CD4-positive, alpha-beta T cell treated with Interleukin-17A for 4 hours (primary cell): ENCODE data around the gene PTPN5.
"Not testable (repeated sequence)": the region's sequence is repeated elsewhere in the genome, so short reads cannot be mapped to it uniquely, and the experiment has no call there.

Experiments
- DNase-seq: peaks from one replicate; pipeline ENCODE4 v3.0.0-alpha.2; 2020; ENCODE audit warnings: mixed read lengths

PTPN5 gene

DNA sequence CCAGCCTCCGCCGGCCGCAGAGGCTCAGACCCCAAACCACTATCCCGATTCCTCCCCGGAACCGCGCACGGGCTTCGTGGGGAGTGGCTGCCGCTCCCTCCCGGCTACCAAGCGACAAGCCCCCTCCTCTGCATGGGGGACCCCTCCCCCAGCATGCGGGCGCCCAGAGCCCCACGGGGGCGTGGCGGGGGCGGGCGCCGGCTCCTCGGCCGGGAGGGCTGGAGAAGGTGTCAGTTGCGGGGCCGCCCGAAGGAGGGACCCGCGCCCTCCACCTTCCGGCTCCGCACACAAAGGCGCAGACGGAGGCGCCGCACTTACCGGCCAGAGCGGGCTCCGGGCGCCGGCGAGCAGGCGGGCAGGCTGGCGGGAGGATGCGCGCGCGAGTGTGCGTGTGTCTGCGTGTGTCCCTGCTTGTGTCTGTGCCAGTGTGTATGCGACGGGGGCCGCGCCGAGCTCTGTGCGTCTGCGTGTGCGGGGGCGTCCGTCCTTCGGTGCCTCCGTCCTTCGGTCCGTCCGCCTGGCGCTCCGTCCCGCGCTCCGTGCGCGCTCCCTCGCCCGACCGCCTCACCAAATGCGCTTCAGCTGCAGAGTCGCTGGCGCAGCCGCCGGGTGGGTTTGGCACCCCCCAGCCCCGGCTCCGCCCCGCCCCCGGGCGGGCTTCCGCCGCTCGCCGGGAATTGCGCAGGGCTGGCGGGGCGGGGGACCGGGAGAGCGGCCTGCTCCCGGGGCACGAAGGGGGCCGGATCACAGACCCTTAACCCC lies at the start of gene PTPN5:
Gene PTPN5, minus strand, starts transcription at position 592 of the 762 bp plus-strand sequence. CDS start 19,840 bp downstream, outside the sequence.
- no peak for DNase-seq

DNA sequence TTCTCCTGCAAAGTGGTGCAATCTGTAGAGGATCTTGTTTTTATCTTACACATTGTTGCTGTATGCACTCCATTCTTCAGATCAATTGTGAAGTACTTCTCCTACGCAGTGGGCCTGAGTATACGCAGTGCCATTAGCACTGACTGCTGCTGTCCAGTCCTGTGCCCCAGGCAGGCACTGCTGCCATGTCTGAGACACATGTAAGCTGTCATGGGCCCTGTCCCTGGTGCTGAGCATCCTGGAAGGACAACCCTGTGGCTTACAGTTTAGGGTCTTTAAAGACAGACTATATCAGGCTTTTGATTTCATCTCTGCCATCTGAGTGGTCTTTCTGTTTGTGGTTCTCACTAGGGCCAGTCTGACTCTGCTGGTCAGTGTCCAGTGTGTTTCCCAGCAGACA lies 44.8 kb upstream of the PTPN5 start:
- DNase-seq: no peak

DNA sequence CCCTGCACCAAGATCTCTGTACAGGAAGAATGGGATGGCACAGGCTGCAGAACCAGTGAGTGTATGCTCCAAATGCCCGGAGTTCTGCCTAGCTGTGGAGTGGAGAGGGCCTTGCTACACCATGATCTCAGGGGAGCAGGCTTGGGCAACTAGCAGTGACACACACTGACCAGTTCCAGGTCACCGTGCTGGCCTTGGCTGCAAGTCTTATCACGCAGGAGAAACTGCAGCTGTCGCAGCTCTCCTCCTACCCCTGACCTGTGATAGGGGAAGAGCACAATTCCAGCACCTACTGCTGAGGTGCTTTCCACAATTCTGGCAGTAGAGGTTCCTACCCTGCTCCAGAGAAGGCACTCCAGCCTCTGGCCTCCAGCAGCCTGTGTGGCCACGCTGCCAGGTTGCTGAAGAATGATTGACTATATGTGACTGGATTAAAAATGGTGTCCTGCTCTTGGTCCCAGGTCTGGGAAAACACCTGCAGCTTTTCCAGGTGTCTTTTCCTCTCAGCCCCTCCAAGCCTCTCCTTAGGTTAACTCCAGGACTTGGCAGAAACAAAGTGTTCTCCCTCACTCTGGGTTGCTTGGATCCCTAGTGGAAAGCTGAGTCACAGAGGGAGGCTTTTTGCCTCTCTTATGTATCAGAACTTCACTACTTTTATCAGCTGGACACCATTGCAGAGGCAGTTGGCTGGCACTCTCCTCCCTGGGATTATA lies 43.3 kb upstream of the PTPN5 start:
- no peak for DNase-seq

DNA sequence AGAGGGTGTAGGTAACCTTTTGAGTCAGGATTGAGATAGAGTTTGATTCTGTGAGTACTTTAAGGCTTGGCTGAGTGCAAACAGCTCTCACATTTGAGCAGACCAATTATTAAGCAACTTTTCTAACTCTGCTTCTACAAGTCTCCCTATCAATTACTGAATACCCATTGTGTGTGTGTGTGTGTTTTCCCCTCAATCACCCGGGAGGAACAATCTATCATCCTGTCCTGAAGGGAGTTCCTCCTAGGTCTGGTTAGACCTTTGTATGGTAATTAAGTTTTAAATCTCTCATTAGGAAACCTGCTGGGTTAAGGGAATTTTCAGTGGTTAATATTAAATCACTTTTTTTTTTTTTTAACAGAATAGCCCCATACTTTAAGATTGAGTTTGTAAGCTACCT lies 28.6 kb upstream of the PTPN5 start:
- DNase-seq: not testable (repeated sequence)

DNA sequence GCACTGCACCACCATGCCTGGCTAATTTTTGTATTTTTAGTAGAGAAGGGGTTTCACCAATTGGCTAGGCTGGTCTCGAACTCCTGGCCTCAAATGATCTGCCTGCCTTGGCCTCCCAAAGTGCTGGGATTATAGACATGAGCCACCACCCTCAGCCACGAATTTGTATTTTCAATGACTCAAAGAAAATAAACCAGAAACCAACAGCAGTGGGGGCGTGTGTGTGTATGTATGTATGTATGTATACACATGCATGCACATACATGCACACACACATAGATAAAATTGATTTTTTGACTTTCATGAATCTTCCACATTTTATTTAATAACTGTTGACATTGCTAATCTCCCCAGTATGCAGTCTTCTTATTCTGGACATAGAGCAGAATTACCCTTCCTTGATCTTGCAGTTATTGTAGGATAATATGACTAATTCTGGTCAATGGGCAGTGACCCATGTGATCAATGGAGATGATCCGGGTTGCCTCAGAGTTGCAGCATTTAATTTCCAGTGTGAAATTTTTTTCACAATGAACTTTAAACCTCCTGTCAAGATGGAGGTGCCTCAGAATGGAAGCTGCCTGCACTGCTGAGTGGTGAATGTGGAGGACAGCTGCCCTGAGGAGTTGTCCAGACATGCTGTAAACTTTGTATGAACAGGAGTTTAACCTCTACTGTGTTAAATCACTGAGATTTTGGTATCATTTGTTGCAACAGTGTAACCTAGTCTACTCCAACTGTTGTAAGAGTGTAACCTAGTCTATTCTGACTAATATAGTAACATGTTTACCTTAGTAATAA lies 12.8 kb upstream of the PTPN5 start:
- no peak for DNase-seq

DNA sequence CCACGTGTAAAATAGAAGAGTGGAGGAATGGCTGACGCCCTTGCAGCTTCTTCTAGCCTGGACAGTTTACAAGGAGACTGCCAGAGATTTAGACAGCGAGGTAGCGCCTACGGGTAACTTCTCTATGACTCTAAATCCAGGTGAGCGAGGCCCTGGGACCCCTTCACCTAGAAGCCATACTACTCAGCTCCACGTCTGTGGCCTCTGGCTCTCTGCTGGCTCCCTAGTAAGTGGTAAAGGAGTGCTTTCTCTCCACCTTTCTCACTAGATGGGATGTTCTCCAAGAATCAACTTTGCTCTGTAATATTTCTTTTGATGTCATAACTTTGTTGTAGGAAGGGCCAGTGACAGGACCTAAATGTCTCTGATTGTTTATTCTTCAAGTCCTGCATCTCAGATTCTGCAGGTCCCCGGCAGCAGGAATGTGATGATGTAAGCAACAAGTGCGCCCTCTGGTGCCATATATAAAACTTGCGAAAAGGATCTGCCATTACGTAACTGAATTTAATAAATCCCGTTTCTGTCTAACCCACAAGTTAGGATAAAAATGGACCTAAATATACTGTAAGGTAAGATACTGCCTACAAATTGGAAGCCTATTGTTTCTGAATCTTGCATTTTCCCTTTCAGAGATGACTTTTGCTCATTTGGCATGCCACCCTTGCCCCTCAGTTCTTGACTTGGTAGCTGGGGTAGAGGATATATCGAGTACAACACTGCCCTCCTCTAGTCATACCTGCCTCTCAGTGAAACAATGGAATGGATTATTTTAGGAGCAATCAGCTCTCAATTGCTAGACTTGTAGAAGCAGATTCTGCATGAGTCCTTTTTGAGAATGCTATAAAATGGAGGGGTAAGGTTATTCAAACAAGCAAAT lies 11.0 kb upstream of the PTPN5 start:
- peak; percentile 47 for DNase-seq

DNA sequence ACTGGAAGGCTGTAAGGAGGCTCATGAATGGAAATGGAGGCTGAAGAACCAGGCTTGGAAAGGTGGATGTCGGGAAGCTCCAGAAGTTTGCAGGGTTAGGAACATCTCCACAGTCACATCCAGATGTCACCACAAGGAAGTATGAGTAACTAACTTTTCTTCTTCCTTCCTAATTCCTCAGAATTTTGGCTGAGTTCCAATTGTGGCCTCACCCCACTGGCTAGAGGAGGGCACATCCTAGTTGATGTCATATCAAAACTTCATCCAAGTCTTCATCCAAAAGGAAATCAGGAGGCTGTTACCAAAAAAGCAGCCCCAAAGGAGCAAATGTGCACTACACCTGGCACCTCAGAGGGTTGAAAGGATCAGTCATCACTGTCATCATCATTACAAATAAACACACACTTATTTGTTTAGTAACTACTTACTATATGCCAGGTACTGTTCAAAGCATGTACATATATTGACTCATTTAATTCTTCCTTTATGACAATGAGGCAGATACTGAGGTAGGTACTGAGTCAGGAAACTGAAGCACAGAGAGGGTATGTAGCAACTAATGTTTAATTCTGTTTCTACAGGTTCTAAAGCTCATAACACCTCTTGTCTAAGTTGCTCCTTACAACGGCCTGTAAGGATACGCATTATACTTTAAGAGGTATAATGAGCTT lies 7.3 kb upstream of the PTPN5 start:
- no peak for DNase-seq

DNA sequence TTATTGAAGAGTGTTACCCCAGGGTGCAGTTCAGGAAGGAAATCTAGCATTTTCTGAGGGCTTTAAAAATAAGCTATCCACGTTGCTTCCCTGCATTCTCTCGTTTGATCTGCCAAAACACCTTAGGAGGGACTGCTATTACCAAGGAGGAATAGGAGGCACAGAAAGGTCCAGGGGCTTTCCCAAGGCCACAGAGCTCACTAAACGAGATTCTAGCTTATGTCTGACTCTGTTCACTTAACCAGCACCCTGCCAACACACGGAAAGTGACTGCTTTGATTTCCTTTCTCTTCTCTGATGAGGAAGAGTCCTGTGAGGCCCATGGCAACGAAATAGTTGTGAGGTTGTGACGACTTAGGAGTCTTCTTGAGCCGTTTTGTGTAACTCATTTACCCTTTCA lies 3.4 kb upstream of the PTPN5 start:
- no peak for DNase-seq

DNA sequence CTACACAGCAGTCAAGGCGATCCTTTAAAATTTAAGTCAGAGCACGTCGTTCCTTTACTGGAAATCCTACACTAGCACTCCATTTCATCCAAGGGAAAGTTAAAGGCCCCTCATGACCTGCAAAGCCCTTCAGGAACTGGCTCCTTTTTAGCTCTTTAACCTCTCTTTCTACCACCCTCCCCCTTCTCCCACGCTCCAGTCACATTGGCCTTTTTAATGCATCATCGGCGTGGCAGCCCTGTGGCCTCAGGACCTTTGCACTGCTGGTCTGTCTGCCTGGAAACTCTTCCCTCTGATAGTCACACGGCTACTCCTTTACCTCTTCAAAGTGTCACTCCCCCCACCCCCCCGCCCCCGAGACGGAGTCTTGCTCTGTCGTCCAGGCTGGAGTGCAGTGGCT lies 1.2 kb upstream of the PTPN5 start:
- no peak for DNase-seq

DNA sequence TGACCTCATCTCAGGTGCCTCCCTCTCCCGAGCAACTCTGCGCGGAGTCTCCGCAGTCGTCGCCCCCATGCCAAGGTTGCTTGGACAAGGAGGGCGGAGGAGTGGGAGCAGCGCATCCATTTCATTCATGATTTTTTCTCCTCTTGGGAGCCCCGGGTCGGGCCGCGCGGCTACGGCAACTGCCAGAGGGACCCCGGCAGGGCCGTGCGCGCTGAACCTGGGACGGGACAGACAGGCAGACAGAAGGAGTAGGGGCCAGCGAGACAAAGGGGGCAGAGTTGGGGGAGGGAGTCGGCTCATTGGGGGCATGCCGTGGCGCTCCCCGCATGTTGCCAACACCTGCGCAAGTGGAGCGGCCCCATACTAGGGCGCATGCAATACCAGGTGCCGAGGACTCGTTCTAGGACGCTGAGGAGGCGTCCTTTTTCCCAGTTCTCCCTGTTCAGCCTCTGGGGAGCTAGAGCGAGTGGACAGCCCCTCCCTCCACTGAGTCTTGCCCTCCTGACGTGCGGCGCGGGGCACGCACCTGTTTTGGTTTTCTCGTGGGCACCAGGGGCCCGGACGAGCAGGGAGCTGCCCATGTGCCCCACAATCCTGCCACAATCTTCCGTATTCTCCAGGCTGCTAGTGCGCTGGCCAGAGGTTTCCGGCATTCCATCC lies 501 bp upstream of the PTPN5 start:
- no peak for DNase-seq

DNA sequence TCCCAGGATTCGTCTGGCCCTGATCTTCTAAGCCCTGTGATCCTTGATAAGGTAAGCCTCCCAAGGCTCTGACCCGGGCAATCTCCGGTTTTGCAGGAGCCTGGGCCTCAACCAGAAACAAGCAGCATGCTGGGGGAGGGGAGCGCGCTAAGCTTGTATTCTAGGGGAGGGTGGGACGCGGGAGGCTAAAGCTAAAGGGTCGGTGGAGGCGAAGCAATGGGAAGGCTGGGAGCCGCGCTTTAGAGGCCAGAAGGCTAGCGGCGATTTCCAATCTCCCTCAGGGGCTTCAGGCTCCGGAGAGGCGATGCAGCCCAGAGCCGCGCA lies 753 bp downstream of the PTPN5 start:
- no peak for DNase-seq

DNA sequence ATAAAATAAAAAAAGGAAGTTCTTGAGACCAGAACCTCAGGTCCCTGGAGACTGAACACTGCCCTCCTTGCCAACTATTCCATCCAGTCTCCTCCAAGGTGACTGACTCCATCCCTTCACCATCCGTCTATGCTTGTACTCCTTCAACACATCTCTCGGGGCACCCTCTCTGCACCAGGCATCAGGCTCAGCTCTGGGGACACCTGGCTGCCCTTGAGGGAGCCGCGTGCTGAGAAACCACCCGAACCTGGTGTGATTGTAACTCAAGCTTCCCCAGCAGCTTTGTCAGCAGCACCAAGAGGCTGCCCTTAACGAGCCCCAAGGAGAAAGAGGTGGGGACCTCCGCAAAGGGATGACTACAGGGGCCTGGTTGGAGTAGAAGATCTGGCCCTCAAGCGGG lies 1.7 kb downstream of the PTPN5 start:
- DNase-seq: no peak

DNA sequence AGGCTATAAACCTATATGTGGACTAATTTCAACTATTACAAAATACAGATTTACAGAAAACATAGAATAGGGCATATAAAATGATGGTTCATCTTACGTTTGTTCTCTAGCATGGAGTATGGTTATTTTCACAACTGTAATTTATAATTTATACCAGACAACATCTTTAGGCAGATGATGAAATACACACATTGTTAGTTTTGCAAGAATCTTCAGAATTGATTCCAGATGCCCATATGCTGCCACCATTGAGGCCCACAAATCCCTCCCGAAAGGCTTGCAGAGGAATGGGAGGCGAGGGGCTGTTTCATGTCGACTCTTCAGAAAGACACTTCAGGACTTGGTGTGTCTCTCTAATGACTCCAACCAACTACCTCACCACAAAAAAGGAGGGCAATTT lies 6.2 kb downstream of the PTPN5 start:
- DNase-seq: no peak

DNA sequence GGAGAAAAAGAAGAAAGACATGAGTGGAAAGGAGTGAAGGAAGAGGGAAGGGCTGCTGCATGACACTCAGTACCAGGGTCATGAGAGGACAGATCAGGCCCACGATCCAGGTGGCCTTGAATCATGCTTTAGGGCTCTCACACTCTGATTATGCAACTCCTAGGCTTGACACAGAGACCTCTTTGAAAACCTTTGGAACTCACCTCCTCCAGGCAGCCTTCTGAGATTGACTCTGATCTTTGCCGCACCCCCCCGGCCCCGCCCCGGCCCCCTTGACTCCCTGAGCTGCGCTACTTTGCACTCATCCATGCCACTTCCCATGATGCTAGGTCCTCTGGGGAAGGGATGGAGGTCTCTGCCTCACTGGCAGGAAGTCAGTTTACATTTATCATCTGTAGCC lies 10.7 kb downstream of the PTPN5 start:
- no peak for DNase-seq

DNA sequence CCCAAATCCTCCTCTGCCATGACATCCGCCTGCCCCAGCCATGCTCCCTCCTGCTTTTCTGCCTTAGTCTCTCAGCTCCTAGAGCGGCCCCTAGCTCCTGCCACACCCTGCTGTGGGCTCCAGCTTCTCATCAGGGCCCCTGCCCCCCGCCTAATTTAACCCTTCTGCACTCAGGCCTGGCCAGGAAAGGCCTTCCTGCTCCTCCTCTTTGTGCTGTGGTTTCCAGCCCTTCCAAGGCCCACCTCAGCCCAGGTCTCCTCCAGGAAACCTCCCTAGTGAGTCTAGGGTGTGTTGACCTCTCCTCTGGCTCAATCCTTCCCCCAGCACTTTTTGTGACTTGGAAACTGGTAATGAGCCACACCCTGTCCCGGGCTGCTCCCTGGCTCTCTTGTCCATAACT lies 11.3 kb downstream of the PTPN5 start:
- DNase-seq: no peak

DNA sequence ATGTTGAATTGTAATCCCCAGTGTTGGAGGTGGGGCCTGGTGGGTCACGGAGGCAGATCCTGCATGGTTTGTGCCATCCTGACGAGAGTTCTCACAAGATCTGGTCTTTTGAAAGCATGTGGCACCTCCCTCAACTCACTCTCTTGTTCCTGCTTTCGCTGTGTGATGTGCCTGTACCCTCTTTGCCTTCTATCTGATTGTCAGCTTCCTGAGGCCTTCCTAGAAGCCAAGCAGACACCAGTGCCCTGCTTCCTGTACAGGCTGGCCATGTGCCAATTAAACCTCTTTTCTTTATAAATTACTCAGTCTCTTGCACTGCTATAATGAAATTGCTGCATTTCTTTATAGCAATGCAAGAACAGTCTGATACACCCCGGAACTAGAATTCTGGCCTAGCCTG lies 13.1 kb downstream of the PTPN5 start:
- no peak for DNase-seq

DNA sequence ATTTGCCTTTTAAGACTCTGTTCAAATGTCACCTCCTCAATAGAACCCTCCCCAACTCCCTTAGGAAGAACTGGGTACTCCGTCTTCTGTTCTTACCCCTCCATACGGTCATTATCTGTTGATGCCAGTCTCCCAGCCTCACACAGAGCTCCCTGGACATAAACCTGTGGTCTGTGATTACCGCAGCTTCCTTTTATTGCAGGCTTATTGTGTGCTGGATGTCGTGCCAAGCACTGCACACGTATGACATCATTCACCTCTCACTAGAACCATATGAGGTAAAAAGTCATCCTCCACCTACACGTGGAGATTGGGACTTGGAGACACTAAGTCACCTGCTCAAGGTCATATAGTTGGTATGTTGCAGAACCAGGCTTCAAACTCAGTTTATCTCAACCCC lies 15.3 kb downstream of the PTPN5 start:
- no peak for DNase-seq

DNA sequence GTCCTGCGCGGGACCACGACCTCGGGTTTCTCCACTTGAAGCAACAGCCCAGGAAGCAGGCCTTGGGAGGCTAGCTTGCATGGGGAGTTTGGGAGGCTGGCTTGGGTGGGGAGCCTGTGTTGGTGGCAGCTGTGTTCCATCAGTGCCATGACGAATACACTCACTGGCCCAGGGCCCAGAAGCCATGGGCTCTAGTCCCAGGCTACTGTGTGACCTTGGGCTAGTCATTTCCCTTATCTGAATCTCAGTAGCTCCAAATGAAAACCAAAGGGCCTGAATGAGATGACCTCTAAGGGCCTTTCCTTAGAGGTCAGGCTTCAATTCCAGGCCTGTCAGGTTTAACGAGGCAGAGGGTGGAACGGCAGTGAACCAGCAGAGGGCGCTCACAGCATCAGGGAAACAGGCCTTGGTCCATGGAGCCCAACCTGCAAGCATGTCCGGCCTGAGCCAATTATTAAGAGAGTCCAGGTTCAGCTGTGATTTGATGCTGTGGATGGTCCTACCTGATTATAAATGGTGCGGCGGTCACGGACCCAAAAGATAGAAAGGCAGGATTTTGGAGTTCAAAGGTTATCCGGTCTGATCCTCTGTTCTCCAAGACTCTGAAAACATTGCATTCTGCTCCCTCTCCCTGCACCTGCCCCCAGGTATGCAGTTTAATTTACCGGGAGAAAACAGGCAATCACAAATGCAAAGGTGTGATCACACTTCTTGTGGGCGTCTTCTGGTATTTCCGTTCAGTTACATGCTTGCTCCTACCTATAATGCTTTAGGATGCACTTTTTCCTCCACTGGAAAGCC lies 15.9 kb downstream of the PTPN5 start:
- peak; percentile 63 for DNase-seq

DNA sequence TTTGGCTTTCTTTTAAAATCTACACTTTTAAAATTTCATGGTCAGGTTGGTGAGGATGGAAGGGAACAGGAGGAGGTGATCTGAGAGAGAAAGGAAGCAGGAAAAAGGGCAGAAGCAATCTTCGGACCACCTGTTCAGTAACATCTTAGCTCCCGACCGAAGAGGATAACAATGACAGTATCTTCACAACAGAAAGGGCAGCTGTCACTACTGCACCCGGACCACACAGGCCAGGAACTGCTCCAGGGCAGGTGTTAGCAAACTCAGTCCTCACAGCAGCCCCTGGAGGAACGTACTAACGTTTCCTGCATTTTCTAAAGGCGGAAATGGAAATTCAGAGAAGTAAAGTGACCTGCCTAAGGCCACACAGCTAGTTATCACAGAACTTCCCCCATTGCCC lies 16.8 kb downstream of the PTPN5 start:
- DNase-seq: no peak

DNA sequence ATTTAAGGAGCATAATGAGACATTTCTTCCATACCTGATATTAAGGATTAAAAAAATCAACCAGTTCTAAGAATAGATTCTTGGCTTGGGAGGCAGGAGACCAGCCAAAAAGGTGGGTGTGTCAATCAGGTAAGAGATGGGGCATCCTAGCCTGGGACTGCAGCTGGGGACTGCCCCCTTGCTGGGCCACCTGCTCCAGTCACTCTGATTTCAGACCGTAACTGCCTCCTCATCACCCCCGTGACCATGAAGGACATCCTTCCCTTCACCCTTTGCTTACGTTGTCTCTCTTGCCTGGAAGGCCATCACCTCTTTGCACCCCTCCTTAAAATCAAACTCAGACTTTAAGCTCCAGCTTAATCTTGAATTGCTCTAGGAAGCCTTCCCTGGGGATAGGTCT lies 17.9 kb downstream of the PTPN5 start:
- DNase-seq: no peak

DNA sequence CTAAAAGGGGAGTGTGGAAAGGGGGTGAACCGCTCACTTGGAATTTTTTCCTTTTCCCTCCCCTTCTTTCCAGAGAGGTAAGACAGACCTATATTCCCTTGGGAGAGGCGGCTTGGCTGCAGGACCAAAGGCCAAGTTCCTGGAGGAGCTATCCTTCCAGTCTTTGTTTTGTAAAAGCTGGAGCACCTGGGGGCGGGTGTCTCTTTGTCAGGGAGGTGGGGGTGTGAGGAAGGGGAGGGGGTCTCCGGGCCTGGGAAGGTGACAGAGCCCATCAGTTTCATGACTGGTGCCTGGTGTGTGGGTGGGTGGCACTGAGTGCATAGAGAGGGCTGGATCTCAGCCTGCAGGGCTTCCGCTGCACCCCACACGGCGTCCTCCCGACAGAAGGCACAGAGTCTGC lies 18.5 kb downstream of the PTPN5 start:
- no peak for DNase-seq
